Subcutaneous adipose tissue (tissue), 4 donors: Measurements from ENCODE around the gene CCDC148. TPM values are rescaled to one million over a fixed set of nuclear protein-coding genes. Genes with fewer than 3 reads are reported as not detected.

Experiments
- total RNA-seq, 4 donors: library from RNA; depleted of rRNA; stranded (reverse); fragments of >200 nt; gene quantifications; one replicate each; pipeline ENCODE4 v1.1.0, GENCODE V29; 2016
- TF ChIP-seq, protein P1 (sequence below): fragments of 450-650 bp; IDR thresholded peaks from one replicate; pipeline ENCODE4 v1.5.1; 2016; ENCODE audit warnings: low read depth, mild to moderate bottlenecking, control low read depth, antibody characterized with exemption, moderate library complexity

The CCDC148 gene
- total RNA-seq, 4 donors from 2014 or later, result 0.51 to 2.0 (median 1.3) TPM

DNA sequence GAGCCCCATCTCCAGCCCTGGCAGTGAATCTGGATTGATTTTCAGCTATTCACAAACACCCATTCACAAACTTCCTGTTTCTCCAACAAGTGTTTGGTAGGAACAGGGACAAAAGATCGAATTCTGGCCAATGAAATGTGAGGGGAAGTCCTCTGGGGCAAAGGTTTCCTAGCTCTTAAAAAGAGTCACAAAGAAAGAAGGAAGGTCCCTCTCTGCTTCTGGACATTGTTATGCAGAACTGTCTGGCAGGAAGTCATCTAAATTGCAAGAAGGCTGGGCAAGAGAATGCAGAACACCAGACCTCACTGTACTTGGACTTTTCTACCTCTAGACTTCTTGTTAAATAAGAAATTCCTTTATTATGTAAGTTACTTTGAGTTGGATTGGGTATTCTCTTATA, 137.3 kb downstream of the CCDC148 start:
- TF ChIP-seq, protein P1, sequence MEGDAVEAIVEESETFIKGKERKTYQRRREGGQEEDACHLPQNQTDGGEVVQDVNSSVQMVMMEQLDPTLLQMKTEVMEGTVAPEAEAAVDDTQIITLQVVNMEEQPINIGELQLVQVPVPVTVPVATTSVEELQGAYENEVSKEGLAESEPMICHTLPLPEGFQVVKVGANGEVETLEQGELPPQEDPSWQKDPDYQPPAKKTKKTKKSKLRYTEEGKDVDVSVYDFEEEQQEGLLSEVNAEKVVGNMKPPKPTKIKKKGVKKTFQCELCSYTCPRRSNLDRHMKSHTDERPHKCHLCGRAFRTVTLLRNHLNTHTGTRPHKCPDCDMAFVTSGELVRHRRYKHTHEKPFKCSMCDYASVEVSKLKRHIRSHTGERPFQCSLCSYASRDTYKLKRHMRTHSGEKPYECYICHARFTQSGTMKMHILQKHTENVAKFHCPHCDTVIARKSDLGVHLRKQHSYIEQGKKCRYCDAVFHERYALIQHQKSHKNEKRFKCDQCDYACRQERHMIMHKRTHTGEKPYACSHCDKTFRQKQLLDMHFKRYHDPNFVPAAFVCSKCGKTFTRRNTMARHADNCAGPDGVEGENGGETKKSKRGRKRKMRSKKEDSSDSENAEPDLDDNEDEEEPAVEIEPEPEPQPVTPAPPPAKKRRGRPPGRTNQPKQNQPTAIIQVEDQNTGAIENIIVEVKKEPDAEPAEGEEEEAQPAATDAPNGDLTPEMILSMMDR, result no peak

DNA sequence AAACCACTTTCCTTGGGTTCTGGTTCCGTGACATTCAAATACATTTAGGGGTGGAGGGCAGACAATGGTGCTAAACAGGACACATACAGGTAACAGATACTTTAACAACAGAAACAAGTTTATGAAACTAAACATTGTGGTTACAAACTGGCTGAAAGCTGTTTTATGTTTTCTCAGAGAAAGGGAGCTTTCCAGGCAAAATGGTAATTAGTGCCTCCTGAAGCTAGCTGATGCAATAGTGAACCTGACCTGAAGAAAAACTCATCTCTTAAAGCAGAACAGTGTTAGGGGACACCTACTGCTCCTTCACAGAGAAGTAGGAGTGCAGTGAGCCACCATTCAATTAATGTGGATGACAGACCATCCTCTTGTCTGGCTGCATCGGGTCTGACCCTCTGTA, 138.9 kb downstream of the CCDC148 start:
- TF ChIP-seq, protein P1, result no peak

DNA sequence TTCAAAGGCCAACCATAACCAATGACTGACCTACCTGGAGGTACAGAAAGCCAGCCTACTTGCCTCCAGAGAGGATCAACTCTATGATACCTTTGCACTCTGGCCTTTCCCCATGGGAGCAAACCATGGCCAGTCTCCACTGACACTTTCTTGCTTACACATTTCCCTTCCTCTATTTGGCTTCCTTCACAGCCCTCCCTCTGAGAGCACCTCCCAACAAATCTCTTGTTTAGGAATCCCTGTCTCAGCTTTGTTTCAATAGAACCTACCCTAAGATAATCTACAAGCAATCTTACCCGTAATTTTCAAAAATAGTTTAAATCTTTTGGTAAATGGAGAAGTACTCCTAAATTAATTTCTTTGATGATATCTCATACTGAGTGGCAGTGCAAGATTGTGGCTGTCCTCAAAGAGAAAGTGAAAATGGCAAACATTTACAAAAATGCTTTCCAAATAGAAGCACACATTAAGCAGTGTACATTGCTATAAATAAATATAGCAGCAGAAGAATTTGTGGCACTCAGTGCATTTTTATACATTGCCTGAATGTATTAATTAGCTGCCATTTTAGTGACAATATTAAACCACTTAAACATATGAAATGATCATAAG, 140.6 kb downstream of the CCDC148 start:
- TF ChIP-seq, protein P1, result no peak

DNA sequence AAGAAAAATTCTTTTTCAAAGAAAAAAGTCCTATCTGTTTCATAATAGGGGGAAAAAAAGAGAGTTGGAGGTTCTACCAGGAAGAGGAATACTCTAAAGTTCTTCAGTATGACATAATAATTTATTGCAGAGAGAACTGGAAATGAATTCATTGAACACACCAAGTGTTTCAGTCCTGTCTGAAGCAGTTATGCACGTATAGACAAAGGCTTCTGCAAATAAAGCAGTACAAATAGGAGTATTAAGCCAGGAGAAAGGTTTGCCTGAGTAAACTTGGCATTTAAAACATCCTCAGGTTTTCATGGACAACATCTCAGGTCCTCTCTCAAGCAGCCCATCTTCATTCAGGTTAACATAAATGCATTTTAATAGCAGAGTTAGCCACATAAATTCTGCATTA, 141.6 kb downstream of the CCDC148 start:
- TF ChIP-seq, protein P1, result no peak

DNA sequence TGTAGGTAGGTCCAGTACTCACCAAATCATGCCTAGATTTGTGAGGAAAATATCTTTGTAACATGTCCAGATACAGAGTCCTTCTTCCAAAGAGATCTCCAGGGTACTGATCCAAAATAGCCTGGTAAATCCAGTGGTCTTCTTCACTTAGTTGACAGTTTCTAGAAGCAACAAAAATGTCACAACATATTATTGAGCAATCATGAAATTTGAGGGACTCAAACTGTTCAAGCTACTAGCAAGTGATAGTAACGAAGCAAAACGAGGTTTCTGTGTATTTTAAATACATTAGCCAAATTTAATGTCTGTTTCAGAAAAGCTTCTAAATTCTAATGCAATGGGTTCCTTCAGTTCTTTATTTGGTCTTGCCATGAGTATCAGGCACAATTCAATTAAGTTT, 142.8 kb downstream of the CCDC148 start:
- TF ChIP-seq, protein P1, result no peak

DNA sequence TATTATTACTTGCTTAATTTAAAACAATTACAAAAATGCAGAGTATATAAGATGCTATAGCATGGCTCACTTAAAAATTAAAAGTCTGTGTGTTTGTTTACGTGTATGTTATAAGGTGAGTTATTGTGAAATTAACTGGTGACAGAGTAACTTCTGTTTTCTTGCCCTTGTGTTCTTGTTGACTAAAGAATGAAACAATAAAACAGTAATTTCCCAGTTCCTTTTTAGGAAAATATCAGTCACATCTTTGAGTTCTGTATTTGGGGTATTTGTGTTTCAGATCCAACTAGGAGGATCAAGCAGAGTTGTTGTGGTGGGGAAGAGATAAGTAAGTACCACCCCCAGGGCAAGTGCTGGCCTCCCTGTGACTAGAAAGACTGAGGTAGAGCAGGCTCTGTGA, 143.6 kb downstream of the CCDC148 start:
- TF ChIP-seq, protein P1, result no peak

DNA sequence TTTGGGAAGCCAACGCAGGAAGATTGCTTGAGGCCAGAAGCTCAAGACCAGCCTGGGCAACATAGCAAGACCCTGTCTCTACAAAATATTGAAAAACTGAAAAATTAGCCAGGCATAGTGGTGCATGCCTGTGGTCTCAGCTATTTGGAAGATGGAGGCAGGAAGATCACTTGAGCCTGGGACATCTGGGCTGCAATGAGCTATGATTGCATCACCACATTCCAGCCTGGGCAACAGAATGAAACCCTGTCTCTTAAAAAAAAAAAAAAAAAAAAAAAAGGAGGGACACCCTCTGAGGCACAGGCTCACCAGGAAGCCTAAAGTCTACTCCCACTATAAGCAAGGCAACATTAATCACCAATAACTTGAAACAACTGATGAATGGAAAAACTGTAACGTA, 151.1 kb downstream of the CCDC148 start:
- TF ChIP-seq, protein P1, result no peak
